HG03342 (cell line): ENCODE measurements around the gene CT47A1.
A peak's percentile ranks its signal among the peaks of the same experiment; 100 is the strongest.
"Not testable (repeated sequence)": the region's sequence is repeated elsewhere in the genome, so short reads cannot be mapped to it uniquely, and the experiment has no call there.

Source experiments
- ATAC-seq: cut with Tn5 transposase; IDR thresholded peaks from one replicate; pipeline ENCODE4 v1.9.1; 2021; ENCODE audit warnings: mild to moderate bottlenecking, moderate library complexity; ENCODE audit not compliant: unreplicated experiment

CT47A1 gene

GRCh38 chrX:120985660-120986059 is at the start of gene CT47A1:
Gene CT47A1, minus strand, starts transcription at chrX:120985760. Its CDS starts 231 bp downstream, at chrX:120985529.
- not testable (repeated sequence) for ATAC-seq

- no peak for ATAC-seq
Observed at GRCh38 chrX:121032531-121032930, 47.0 kb upstream of the CT47A1 start.

- ATAC-seq, result no peak
Observed at GRCh38 chrX:121030083-121030482, 44.5 kb upstream of the CT47A1 start.

GRCh38 chrX:121028419-121028818 is 42.9 kb upstream of the CT47A1 start:
- ATAC-seq, result no peak

GRCh38 chrX:121014826-121015225 is 29.3 kb upstream of the CT47A1 start:
- no peak for ATAC-seq

- no peak for ATAC-seq
Observed at GRCh38 chrX:121013897-121014455, 28.4 kb upstream of the CT47A1 start.

GRCh38 chrX:121011254-121011653 is 25.7 kb upstream of the CT47A1 start:
- ATAC-seq, result no peak

GRCh38 chrX:121010218-121010617 is 24.7 kb upstream of the CT47A1 start:
- ATAC-seq, result no peak

- ATAC-seq, result no peak
Observed at GRCh38 chrX:121009764-121010163, 24.2 kb upstream of the CT47A1 start.

GRCh38 chrX:121008920-121009319 is 23.4 kb upstream of the CT47A1 start:
- no peak for ATAC-seq

- no peak for ATAC-seq
Observed at GRCh38 chrX:121000589-121000988, 15.0 kb upstream of the CT47A1 start.

GRCh38 chrX:120999413-120999812 is 13.9 kb upstream of the CT47A1 start:
- ATAC-seq, result peak; percentile 62

- not testable (repeated sequence) for ATAC-seq
Observed at GRCh38 chrX:120956500-120956899, 29.1 kb downstream of the CT47A1 start, which contains the start of gene CT47A7. Gene CT47A7, minus strand, starts transcription at chrX:120956600. Its CDS starts 255 bp downstream, at chrX:120956345.
